Measurements from ENCODE around the gene APBB2.

Gene APBB2

GRCh38 chr4:40842318-40842717 is 372.0 kb downstream of the APBB2 start (continued):
- no peak for TF ChIP-seq ZNF70 (CRISPR knock-in tag; IDR thresholded peaks at IDR 0.05)

GRCh38 chr4:40840985-40841571 is 373.3 kb downstream of the APBB2 start:
- TF ChIP-seq OSR1 (CRISPR knock-in tag; IDR thresholded peaks at IDR 0.05) (no peak), CREB5 (CRISPR knock-in tag; IDR thresholded peaks at IDR 0.05; ENCODE audit: low read depth) (no peak), ZNF70 (CRISPR knock-in tag; IDR thresholded peaks at IDR 0.05) (no peak), CSRNP3 (CRISPR knock-in tag; IDR thresholded peaks at IDR 0.05) (no peak), ZC3H10 (CRISPR knock-in tag; IDR thresholded peaks at IDR 0.05) (no peak), BACH2 (CRISPR knock-in tag; IDR thresholded peaks at IDR 0.05; ENCODE audit: borderline replicate concordance) (no peak), RARB (CRISPR knock-in tag; IDR thresholded peaks at IDR 0.05) (no peak), TOX (CRISPR knock-in tag; IDR thresholded peaks at IDR 0.05; ENCODE audit: borderline replicate concordance) (no peak), TCF4 (CRISPR knock-in tag; IDR thresholded peaks at IDR 0.05; ENCODE audit: borderline replicate concordance) (no peak), PATZ1 (CRISPR knock-in tag; IDR thresholded peaks at IDR 0.05; ENCODE audit: borderline replicate concordance) (no peak), ARNTL (CRISPR knock-in tag; IDR thresholded peaks at IDR 0.05; ENCODE audit: borderline replicate concordance, low read depth) (no peak), PPARA (CRISPR knock-in tag; IDR thresholded peaks at IDR 0.05; ENCODE audit: borderline replicate concordance) (no peak), ZNF8 (CRISPR knock-in tag; IDR thresholded peaks at IDR 0.05) (no peak), SNAI2 (CRISPR knock-in tag; IDR thresholded peaks at IDR 0.05) (no peak), CSDC2 (CRISPR knock-in tag; IDR thresholded peaks at IDR 0.05) (no peak), GLIS3 (CRISPR knock-in tag; IDR thresholded peaks at IDR 0.05) (no peak)
- peak; percentile 98 for ATAC-seq

GRCh38 chr4:40840255-40840984 is 373.9 kb downstream of the APBB2 start:
- no peak for ATAC-seq
- no peak for TF ChIP-seq ZNF70 (CRISPR knock-in tag; IDR thresholded peaks at IDR 0.05)
- TF ChIP-seq ZNF565 (CRISPR knock-in tag; conservative IDR thresholded peaks at IDR 0.05; ENCODE audit: low read depth): no peak
- no peak for TF ChIP-seq CSRNP3 (CRISPR knock-in tag; IDR thresholded peaks at IDR 0.05)
- TF ChIP-seq POU6F1 (CRISPR knock-in tag; IDR thresholded peaks at IDR 0.05; ENCODE audit: borderline replicate concordance, low read depth): no peak
- no peak for TF ChIP-seq GLIS3 (CRISPR knock-in tag; IDR thresholded peaks at IDR 0.05)
- no peak for TF ChIP-seq TCF4 (CRISPR knock-in tag; IDR thresholded peaks at IDR 0.05; ENCODE audit: borderline replicate concordance)
- TF ChIP-seq ARNTL (CRISPR knock-in tag; IDR thresholded peaks at IDR 0.05; ENCODE audit: borderline replicate concordance, low read depth): no peak
- no peak for TF ChIP-seq ESRRG (CRISPR knock-in tag; IDR thresholded peaks at IDR 0.05)
- TF ChIP-seq CSDC2 (CRISPR knock-in tag; IDR thresholded peaks at IDR 0.05): no peak
- no peak for TF ChIP-seq TOX (CRISPR knock-in tag; IDR thresholded peaks at IDR 0.05; ENCODE audit: borderline replicate concordance)
- no peak for TF ChIP-seq TSHZ2 (CRISPR knock-in tag; IDR thresholded peaks at IDR 0.05)
- TF ChIP-seq BACH2 (CRISPR knock-in tag; IDR thresholded peaks at IDR 0.05; ENCODE audit: borderline replicate concordance): no peak
- TF ChIP-seq OSR1 (CRISPR knock-in tag; IDR thresholded peaks at IDR 0.05): no peak
- TF ChIP-seq RARB (CRISPR knock-in tag; IDR thresholded peaks at IDR 0.05): no peak

All from SK-N-SH treated with all-trans-retinoic acid at 6 μM for 48 hours (cell line).